Neuronal stem cell (in vitro differentiated cells): ENCODE measurements around the gene NUP93.

ENCODE experiments used
- DNase-seq: peaks from one replicate; pipeline ENCODE4 v3.0.0-alpha.2; 2013; ENCODE audit warnings: low spot score
- H2AFZ ChIP-seq: one replicate; pipeline ENCODE4 v1.6.1; 2013; ENCODE audit warnings: mild to moderate bottlenecking, low read length, inconsistent platforms
- H2AK5ac ChIP-seq: 2 replicates; pipeline ENCODE4 v1.6.1; 2013; ENCODE audit warnings: low read depth, mild to moderate bottlenecking, inconsistent platforms, low read length, moderate library complexity, mixed read lengths
- H2BK120ac ChIP-seq: 2 replicates; pipeline ENCODE4 v1.6.1; 2013; ENCODE audit warnings: low read depth, mild to moderate bottlenecking, inconsistent platforms, low read length, moderate library complexity, mixed read lengths
- H2BK12ac ChIP-seq: one replicate; pipeline ENCODE4 v1.6.1; 2013; ENCODE audit warnings: low read length, inconsistent platforms
- H2BK15ac ChIP-seq: 2 replicates; pipeline ENCODE4 v1.6.1; 2013; ENCODE audit warnings: mild to moderate bottlenecking, low read length, inconsistent platforms, mixed read lengths
- H2BK5ac ChIP-seq: one replicate; pipeline ENCODE4 v1.6.1; 2013; ENCODE audit warnings: inconsistent platforms, mild to moderate bottlenecking, low read length, moderate library complexity
- H3K14ac ChIP-seq: one replicate; pipeline ENCODE4 v1.6.1; 2013; ENCODE audit warnings: low read length, inconsistent platforms
- H3K18ac ChIP-seq: 2 replicates; pipeline ENCODE4 v1.6.1; 2013; ENCODE audit warnings: low read length, inconsistent platforms
- H3K23ac ChIP-seq: 2 replicates; pipeline ENCODE4 v1.6.1; 2013; ENCODE audit warnings: low read depth, mild to moderate bottlenecking, mixed read lengths, low read length, inconsistent platforms; ENCODE audit not compliant: poor library complexity
- H3K27ac ChIP-seq: replicated peaks from 3 replicates; pipeline ENCODE4 v1.5.1; 2013; ENCODE audit warnings: low read length, inconsistent platforms
- H3K27me3 ChIP-seq, 3 experiments: 2 replicates each; pipeline ENCODE4 v1.6.1; 2013; ENCODE audit warnings: low read length in 3 of 3, mild to moderate bottlenecking in 2 of 3, inconsistent platforms in 1 of 3, low read depth in 1 of 3, mixed read lengths in 1 of 3, moderate library complexity in 1 of 3; ENCODE audit not compliant: control insufficient read depth in 3 of 3, insufficient read depth in 3 of 3
- H3K36me3 ChIP-seq, 2 donors: replicated peaks in 1 of 2; 2 replicates each; pipeline ENCODE4 v1.6.1; 2013; ENCODE audit warnings: low read length in 2 of 2; ENCODE audit not compliant: control insufficient read depth in 2 of 2, insufficient read depth in 2 of 2
- H3K4ac ChIP-seq: 2 replicates; pipeline ENCODE4 v1.6.1; 2013; ENCODE audit warnings: inconsistent platforms, mild to moderate bottlenecking, low read length, moderate library complexity
- H3K4me1 ChIP-seq, 2 donors: 1 replicate in 1 of 2; 2 replicates in 1 of 2; pipeline ENCODE4 v1.6.1; 2013; ENCODE audit warnings: low read length in 2 of 2, low read depth in 1 of 2; ENCODE audit not compliant: control insufficient read depth in 2 of 2, insufficient read depth in 1 of 2
- H3K4me2 ChIP-seq: one replicate; pipeline ENCODE4 v1.6.1; 2013; ENCODE audit warnings: mild to moderate bottlenecking, low read length, inconsistent platforms; ENCODE audit not compliant: insufficient read depth, poor library complexity, severe bottlenecking
- H3K4me3 ChIP-seq, 2 donors: 2 replicates each; pipeline ENCODE4 v1.5.1; 2013; ENCODE audit warnings: low read length in 2 of 2, mild to moderate bottlenecking in 2 of 2, inconsistent platforms in 1 of 2, moderate library complexity in 1 of 2
- H3K79me1 ChIP-seq: one replicate; pipeline ENCODE4 v1.6.1; 2013; ENCODE audit warnings: low read depth, mild to moderate bottlenecking, inconsistent platforms, low read length, moderate library complexity
- H3K9ac ChIP-seq: one replicate; pipeline ENCODE4 v1.6.1; 2013; ENCODE audit warnings: mild to moderate bottlenecking, low read depth, low read length, inconsistent platforms; ENCODE audit not compliant: poor library complexity
- H3K9me3 ChIP-seq, 2 donors: replicated peaks in 1 of 2; 2 replicates each; pipeline versions ENCODE3 to v1.6.1; 2013; ENCODE audit warnings: low read length in 2 of 2, mild to moderate bottlenecking in 2 of 2, inconsistent platforms in 1 of 2, low read depth in 1 of 2, mixed read lengths in 1 of 2, moderate library complexity in 1 of 2; ENCODE audit not compliant: control insufficient read depth in 2 of 2, insufficient read depth in 1 of 2
- H4K8ac ChIP-seq: one replicate; pipeline ENCODE4 v1.6.1; 2013; ENCODE audit warnings: low read depth, mild to moderate bottlenecking, inconsistent platforms, low read length, moderate library complexity
- H4K91ac ChIP-seq: one replicate; pipeline ENCODE4 v1.6.1; 2013; ENCODE audit warnings: low read length, low read depth, mild to moderate bottlenecking, inconsistent platforms; ENCODE audit not compliant: poor library complexity
- WGBS, 2 donors: extraction: QIAGEN DNeasy Blood & Tissue Kit; methylation state at CpG; one replicate each; pipeline ENCODE4 v1.1.7; 2013; ENCODE audit warnings: missing lambda C conversion rate in 2 of 2, mixed read lengths in 1 of 2; ENCODE audit not compliant: insufficient read length in 2 of 2, insufficient replicate concordance in 1 of 2; ENCODE audit errors: extremely low coverage in 2 of 2; 5-methylcytosine and 5-hydroxymethylcytosine counted together

Gene NUP93

GRCh38 chr16:56823081-56823733 is 93.3 kb downstream of the NUP93 start:
- Histone ChIP-seq H2AK5ac (no peak overlapping the region), H2BK5ac (no peak overlapping the region), H3K18ac (no peak overlapping the region), H3K23ac (no peak overlapping the region), H3K9me3 (no peaks in the 10 kb centered on the region), H3K27ac (no peak overlapping the region), H3K36me3 (peaks cover 6 to 66% of the 10 kb centered on the region in 2 donors), H4K91ac (no peak overlapping the region), H2BK12ac (no peak overlapping the region), H3K4ac (no peak overlapping the region), H3K4me1 (peaks cover 7 to 18% of the 10 kb centered on the region in 2 donors), H3K14ac (no peak overlapping the region), H3K4me2 (no peak overlapping the region), H4K8ac (no peak overlapping the region), H3K4me3 (no peak overlapping the region), H2BK15ac (no peak overlapping the region), H3K79me1 (no peaks in the 10 kb centered on the region), H3K9ac (no peak overlapping the region), H3K27me3 (no peaks in the 10 kb centered on the region), H2BK120ac (no peak overlapping the region), H2AFZ (no peak overlapping the region)
- no peak for DNase-seq
- no CpG with 5 or more reads among the region's 12 CpGs for WGBS, 2 donors

GRCh38 chr16:56824331-56824730 is 94.4 kb downstream of the NUP93 start:
- Histone ChIP-seq H2BK120ac (no peak overlapping the region), H3K4me2 (no peak overlapping the region), H3K4ac (no peak overlapping the region), H4K91ac (no peak overlapping the region), H3K4me1 (peaks cover 7 to 18% of the 10 kb centered on the region in 2 donors), H3K9me3 (no peaks in the 10 kb centered on the region), H3K23ac (no peak overlapping the region), H3K27me3 (no peaks in the 10 kb centered on the region), H3K79me1 (no peaks in the 10 kb centered on the region), H2BK12ac (no peak overlapping the region), H3K14ac (no peak overlapping the region), H3K9ac (no peak overlapping the region), H2AK5ac (no peak overlapping the region), H3K27ac (no peak overlapping the region), H2BK15ac (no peak overlapping the region), H2AFZ (no peak overlapping the region), H3K36me3 (peaks cover 7 to 70% of the 10 kb centered on the region in 2 donors), H3K4me3 (no peak overlapping the region), H4K8ac (no peak overlapping the region), H2BK5ac (no peak overlapping the region), H3K18ac (no peak overlapping the region)
- DNase-seq: no peak
- WGBS, 2 donors: no CpG with 5 or more reads among the region's 3 CpGs

GRCh38 chr16:56824804-56825203 is 94.9 kb downstream of the NUP93 start:
- Histone ChIP-seq H3K9ac (no peak overlapping the region), H3K4me2 (no peak overlapping the region), H3K23ac (no peak overlapping the region), H2BK15ac (no peak overlapping the region), H3K14ac (no peak overlapping the region), H3K79me1 (no peaks in the 10 kb centered on the region), H3K27me3 (no peaks in the 10 kb centered on the region), H3K4ac (no peak overlapping the region), H3K36me3 (peaks cover 9 to 70% of the 10 kb centered on the region in 2 donors), H4K8ac (no peak overlapping the region), H2AK5ac (no peak overlapping the region), H2BK5ac (no peak overlapping the region), H3K18ac (no peak overlapping the region), H3K4me3 (no peak overlapping the region), H2BK120ac (no peak overlapping the region), H3K4me1 (peaks cover 7 to 18% of the 10 kb centered on the region in 2 donors), H4K91ac (no peak overlapping the region), H2BK12ac (no peak overlapping the region), H3K27ac (no peak overlapping the region), H3K9me3 (no peaks in the 10 kb centered on the region), H2AFZ (no peak overlapping the region)
- no peak for DNase-seq
- no CpG with 5 or more reads among the region's 3 CpGs for WGBS, 2 donors

GRCh38 chr16:56825826-56826225 is 95.9 kb downstream of the NUP93 start:
- no peak overlapping the region for H2AFZ ChIP-seq
- no peak for DNase-seq

More at GRCh38 chr16:56825826-56826225, 95.9 kb downstream of the NUP93 start:
- Histone ChIP-seq H3K9ac (no peak overlapping the region), H3K79me1 (no peaks in the 10 kb centered on the region), H3K18ac (no peak overlapping the region), H3K14ac (no peak overlapping the region), H2BK5ac (no peak overlapping the region), H3K4me2 (no peak overlapping the region), H3K36me3 (peaks cover 11 to 74% of the 10 kb centered on the region in 2 donors), H2BK12ac (no peak overlapping the region), H3K27ac (no peak overlapping the region), H3K23ac (no peak overlapping the region), H2AK5ac (no peak overlapping the region), H3K4me1 (peaks cover 7 to 18% of the 10 kb centered on the region in 2 donors), H4K8ac (no peak overlapping the region), H3K27me3 (no peaks in the 10 kb centered on the region), H2BK15ac (no peak overlapping the region), H2BK120ac (no peak overlapping the region), H3K9me3 (no peaks in the 10 kb centered on the region), H3K4ac (no peak overlapping the region), H4K91ac (no peak overlapping the region), H3K4me3 (no peak overlapping the region)
